NK-92 (cell line): ENCODE data around the gene SPECC1.
"Not testable (repeated sequence)": the region's sequence is repeated elsewhere in the genome, so short reads cannot be mapped to it uniquely, and the experiment has no call there.

Experiments used
- DNase-seq: peaks from one replicate; lab custom pipeline; 2025; ENCODE audit not compliant: unreplicated experiment; lab: John Stamatoyannopoulos, UW

SPECC1 gene

GRCh38 chr17:20171741-20172365 is 162.7 kb downstream of the SPECC1 start:
- no peak for DNase-seq

- no peak for DNase-seq
These were observed 163.2 kb downstream of the SPECC1 start for GRCh38 chr17:20172376-20172775.

- no peak for DNase-seq
These were observed 163.9 kb downstream of the SPECC1 start for GRCh38 chr17:20173091-20173490.

GRCh38 chr17:20174588-20175265 is 165.6 kb downstream of the SPECC1 start:
- no peak for DNase-seq

- DNase-seq, result no peak
These were observed 169.9 kb downstream of the SPECC1 start for GRCh38 chr17:20179041-20179440.

DNA sequence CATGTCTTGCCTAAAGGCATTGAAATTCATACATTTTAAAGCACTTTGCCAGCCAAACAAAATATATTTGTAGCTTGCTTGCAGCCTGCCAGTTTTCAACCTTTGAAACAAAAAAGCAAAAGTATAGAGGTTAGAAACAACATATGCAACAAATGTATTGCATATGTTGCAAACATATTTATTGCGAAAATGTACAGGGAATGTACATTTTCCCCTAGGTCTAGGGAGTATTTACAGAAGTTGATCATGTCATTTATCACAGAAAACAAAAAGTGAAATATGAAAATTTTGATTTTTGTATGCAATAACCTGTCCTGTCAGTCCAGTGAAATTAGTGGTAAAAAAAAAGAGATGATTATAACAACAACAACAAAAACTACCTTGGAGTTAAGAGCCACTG is 171.5 kb downstream of the SPECC1 start:
- no peak for DNase-seq

GRCh38 chr17:20184181-20184580 is 175.0 kb downstream of the SPECC1 start:
- no peak for DNase-seq

- no peak for DNase-seq
These were observed 175.9 kb downstream of the SPECC1 start for GRCh38 chr17:20184977-20185619.

DNA sequence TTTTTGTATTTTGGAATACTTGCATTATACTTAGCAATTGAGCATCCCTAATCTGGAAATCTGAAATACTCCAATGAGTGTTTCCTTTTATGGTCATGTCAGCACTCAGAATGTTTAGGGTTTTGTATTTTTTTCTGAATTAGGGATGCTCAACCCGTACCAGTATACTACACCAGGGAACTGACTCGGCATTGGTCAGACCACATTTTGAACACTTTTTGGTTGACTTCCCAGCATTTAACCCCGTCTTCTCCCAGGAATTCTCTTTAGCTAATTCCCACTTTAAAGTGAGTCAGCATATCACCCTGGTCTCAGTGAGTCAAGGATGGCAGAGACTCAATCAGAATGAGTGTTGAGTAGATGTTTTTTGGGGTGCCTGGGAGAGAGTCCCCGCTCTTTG is 177.9 kb downstream of the SPECC1 start:
- no peak for DNase-seq

DNA sequence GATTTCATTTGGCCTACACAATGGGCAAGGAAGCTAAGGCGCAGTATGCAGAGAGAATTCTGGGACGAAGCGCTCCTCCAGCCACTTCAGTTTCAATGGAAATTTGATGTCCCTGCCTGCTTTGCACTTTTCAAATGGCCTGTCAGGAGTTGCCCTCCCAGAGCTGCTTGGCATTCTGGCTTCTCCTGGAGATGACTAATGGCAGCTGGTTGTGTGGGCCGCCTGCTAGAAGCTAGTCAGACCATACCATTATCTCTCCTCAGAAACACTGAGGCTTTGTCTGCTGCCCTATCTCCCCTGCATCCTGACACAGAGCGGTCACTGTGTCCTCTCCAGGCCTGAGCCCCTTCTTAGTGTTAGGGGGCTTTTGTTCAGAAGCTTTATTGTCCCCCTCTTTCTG is 180.1 kb downstream of the SPECC1 start:
- DNase-seq, result no peak

DNA sequence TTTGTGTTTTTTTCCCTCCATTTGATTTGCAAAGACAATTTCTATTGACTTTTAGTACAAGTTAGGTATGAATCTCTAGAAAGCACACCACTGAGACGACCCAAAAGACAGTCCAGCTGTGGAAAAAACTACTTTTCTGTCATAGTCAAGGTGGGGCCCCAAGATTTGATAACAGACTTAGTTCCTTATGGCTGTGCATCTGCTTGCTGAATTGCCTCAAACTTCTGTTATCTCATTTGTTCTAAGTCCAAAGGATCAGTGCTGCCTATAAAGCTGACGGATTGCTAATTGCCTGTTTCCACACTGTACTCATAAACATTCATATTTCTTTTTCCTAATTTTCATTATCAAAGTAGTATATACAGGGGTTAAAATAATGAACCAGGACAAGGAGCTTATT is 180.8 kb downstream of the SPECC1 start:
- no peak for DNase-seq

- no peak for DNase-seq
These were observed 181.4 kb downstream of the SPECC1 start for GRCh38 chr17:20190605-20191004.

DNA sequence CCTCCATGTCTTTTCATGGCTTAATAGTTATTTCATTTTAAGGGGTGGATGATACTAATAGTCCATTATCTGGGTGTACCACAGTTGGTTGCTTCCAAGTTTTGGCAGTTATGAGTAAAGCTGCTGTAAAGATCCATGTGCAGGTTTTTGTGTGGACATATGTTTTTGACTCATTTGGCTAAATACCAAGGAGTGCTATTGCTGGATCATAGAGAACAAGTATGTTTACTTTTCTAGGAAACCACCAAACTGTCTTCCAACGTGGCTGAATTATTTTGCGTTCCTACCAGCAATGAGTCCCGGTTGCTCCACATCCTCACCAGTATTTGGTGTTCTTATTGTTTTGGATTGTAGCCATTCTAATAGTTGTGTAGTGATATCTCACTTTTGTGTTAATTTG is 181.9 kb downstream of the SPECC1 start:
- no peak for DNase-seq

DNA sequence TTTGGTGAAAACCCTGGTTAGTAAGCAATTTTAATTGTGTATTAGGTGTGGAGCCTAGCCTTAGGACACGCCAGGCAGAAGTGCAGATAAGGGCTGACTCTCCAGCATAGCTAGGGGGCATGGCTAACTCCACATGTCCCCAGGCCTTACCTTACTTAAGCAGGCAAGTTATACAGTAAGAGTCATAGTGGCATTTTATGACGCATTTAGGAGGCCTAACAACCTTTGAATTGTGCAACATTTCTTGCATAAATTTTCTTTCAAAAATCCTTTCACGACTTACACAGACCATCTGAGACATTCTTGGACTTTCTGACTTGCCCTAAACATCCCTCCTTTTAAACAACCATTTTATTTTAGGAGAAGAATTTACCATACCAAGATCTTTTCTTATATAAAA is 187.1 kb downstream of the SPECC1 start:
- DNase-seq, result not testable (repeated sequence)

GRCh38 chr17:20197272-20197926 is 188.2 kb downstream of the SPECC1 start:
- DNase-seq, result no peak

- DNase-seq, result no peak
These were observed 191.0 kb downstream of the SPECC1 start for GRCh38 chr17:20200016-20200795.

DNA sequence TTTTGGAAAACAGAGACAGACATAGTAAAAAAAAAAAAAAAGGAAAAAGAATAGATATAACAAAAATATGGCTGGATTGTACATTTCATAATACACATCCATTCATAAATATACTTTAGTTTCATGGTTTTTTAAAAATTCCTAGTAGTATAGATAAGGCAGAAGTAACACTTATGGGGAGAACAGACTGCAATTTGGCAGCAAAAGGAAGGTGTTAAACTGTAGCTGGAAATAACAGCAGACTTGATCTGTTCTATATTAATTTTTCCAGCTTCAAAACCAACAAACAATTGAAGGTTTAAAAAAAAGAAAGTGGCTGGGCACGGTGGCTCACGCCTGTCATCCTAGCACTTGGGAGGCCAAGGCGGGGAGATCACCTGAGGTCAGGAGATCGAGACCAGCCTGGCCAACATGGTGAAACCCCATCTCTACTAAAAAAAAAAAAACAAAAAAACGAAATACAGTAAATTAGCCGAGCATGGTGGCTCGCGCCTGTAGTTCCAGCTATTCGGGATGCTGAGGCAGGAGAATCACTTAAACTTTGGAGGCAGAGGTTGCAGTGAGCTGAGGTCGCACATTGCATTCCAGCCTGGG is 191.8 kb downstream of the SPECC1 start:
- no peak for DNase-seq

GRCh38 chr17:20202141-20202621 is 193.0 kb downstream of the SPECC1 start:
- no peak for DNase-seq

- no peak for DNase-seq
These were observed 193.9 kb downstream of the SPECC1 start for GRCh38 chr17:20203018-20203417.

GRCh38 chr17:20203761-20204263 is 194.7 kb downstream of the SPECC1 start:
- DNase-seq, result no peak
